ENCODE measurements around the gene SPDYC.

SPDYC gene

GRCh38 chr11:65210748-65211147 is 40.7 kb downstream of the SPDYC start:
- Histone ChIP-seq H3K9me3 (ENCODE audit: control insufficient read depth, low read length) (no peaks in the 10 kb centered on the region), H3K79me2 (no peaks in the 10 kb centered on the region), H3K4me1 (peaks cover 5% of the 10 kb centered on the region), H3K9ac (no peak overlapping the region), H3K27me3 (ENCODE audit: control insufficient read depth, insufficient read depth, low read length) (no peaks in the 10 kb centered on the region), H3K36me3 (ENCODE audit: control insufficient read depth, insufficient read depth, low read length) (no peaks in the 10 kb centered on the region), H2AFZ (no peak overlapping the region), H3K4me3 (ENCODE audit: low read depth, low read length) (no peak overlapping the region), H3K4me2 (ENCODE audit: low read length) (no peak overlapping the region), H3K27ac (peak overlapping the region; percentile 67)
- TF ChIP-seq CTCF (IDR thresholded peaks at IDR 0.05): no peak

- H3K4me1 ChIP-seq: peaks cover 5% of the 10 kb centered on the region
- H3K36me3 ChIP-seq (ENCODE audit: control insufficient read depth, insufficient read depth, low read length): no peaks in the 10 kb centered on the region
- peak overlapping the region; percentile 33 for H2AFZ ChIP-seq
These were observed 41.5 kb downstream of the SPDYC start for GRCh38 chr11:65211293-65212105.

GRCh38 chr11:65212226-65212801 is 42.3 kb downstream of the SPDYC start:
- H3K4me2 ChIP-seq (ENCODE audit: low read length): no peak overlapping the region
- no peak overlapping the region for H2AFZ ChIP-seq
- H3K79me2 ChIP-seq: no peaks in the 10 kb centered on the region
- no peak overlapping the region for H3K9ac ChIP-seq
- TF ChIP-seq CTCF (IDR thresholded peaks at IDR 0.05): no peak
- H3K4me1 ChIP-seq: peaks cover 5% of the 10 kb centered on the region
- H3K9me3 ChIP-seq (ENCODE audit: control insufficient read depth, low read length): no peaks in the 10 kb centered on the region
- no peak overlapping the region for H3K4me3 ChIP-seq (ENCODE audit: low read depth, low read length)
- H3K27me3 ChIP-seq (ENCODE audit: control insufficient read depth, insufficient read depth, low read length): no peaks in the 10 kb centered on the region
- H3K27ac ChIP-seq: no peak overlapping the region
- H3K36me3 ChIP-seq (ENCODE audit: control insufficient read depth, insufficient read depth, low read length): no peaks in the 10 kb centered on the region

More at GRCh38 chr11:65211293-65212105, 41.5 kb downstream of the SPDYC start:
- peak overlapping the region; percentile 67 for H3K27ac ChIP-seq
- no peaks in the 10 kb centered on the region for H3K9me3 ChIP-seq (ENCODE audit: control insufficient read depth, low read length)
- H3K4me2 ChIP-seq (ENCODE audit: low read length): no peak overlapping the region
- no peaks in the 10 kb centered on the region for H3K27me3 ChIP-seq (ENCODE audit: control insufficient read depth, insufficient read depth, low read length)
- no peak overlapping the region for H3K4me3 ChIP-seq (ENCODE audit: low read depth, low read length)
- no peak overlapping the region for H3K9ac ChIP-seq
- TF ChIP-seq CTCF (IDR thresholded peaks at IDR 0.05): peak; percentile 9
- H3K79me2 ChIP-seq: no peaks in the 10 kb centered on the region

GRCh38 chr11:65213322-65214211 is 43.5 kb downstream of the SPDYC start:
- H3K9ac ChIP-seq: no peak overlapping the region
- no peak overlapping the region for H2AFZ ChIP-seq
- no peak overlapping the region for H3K27ac ChIP-seq
- no peak overlapping the region for H3K4me2 ChIP-seq (ENCODE audit: low read length)
- TF ChIP-seq CTCF (IDR thresholded peaks at IDR 0.05): no peak
- peaks cover 5% of the 10 kb centered on the region for H3K4me1 ChIP-seq
- H3K36me3 ChIP-seq (ENCODE audit: control insufficient read depth, insufficient read depth, low read length): no peaks in the 10 kb centered on the region
- no peaks in the 10 kb centered on the region for H3K9me3 ChIP-seq (ENCODE audit: control insufficient read depth, low read length)
- H3K79me2 ChIP-seq: no peaks in the 10 kb centered on the region
- H3K27me3 ChIP-seq (ENCODE audit: control insufficient read depth, insufficient read depth, low read length): no peaks in the 10 kb centered on the region
- H3K4me3 ChIP-seq (ENCODE audit: low read depth, low read length): no peak overlapping the region
